DMS53 treated with DMSO at 0.1 percent for 48 hours (cell line): ENCODE data around the gene DMRTC2.
A peak's percentile ranks its signal among the peaks of the same experiment; 100 is the strongest.

Source experiments
- DNase-seq: peaks from one replicate; lab custom pipeline; 2025; ENCODE audit not compliant: unreplicated experiment; lab: John Stamatoyannopoulos, UW

DMRTC2 gene

GRCh38 chr19:41845001-41845050, at the start of gene DMRTC2:
Gene DMRTC2, plus strand, starts transcription at chr19:41845042. Its CDS starts 2,387 bp downstream, at chr19:41847429.
- DNase-seq: no peak

GRCh38 chr19:41796362-41796761, 48.5 kb upstream of the DMRTC2 start, which contains the start of gene CEACAM3:
Gene CEACAM3, plus strand, starts transcription at chr19:41796587. Its CDS starts 91 bp downstream, at chr19:41796678.
- DNase-seq: no peak

- DNase-seq: no peak
These were observed 47.9 kb upstream of the DMRTC2 start for GRCh38 chr19:41796901-41797300.

- peak; percentile 87 for DNase-seq
These were observed 45.3 kb upstream of the DMRTC2 start for GRCh38 chr19:41799444-41800000.

- no peak for DNase-seq
These were observed 43.8 kb upstream of the DMRTC2 start for GRCh38 chr19:41801031-41801430.

GRCh38 chr19:41801792-41802211, 43.0 kb upstream of the DMRTC2 start:
- DNase-seq: no peak

- no peak for DNase-seq
These were observed 42.1 kb upstream of the DMRTC2 start for GRCh38 chr19:41802770-41803169.

- DNase-seq: no peak
These were observed 40.5 kb upstream of the DMRTC2 start for GRCh38 chr19:41804336-41804735.

- no peak for DNase-seq
These were observed 37.7 kb upstream of the DMRTC2 start for GRCh38 chr19:41807176-41807575.

GRCh38 chr19:41808663-41809566, 35.9 kb upstream of the DMRTC2 start:
- no peak for DNase-seq

GRCh38 chr19:41810301-41810700, 34.5 kb upstream of the DMRTC2 start:
- no peak for DNase-seq

- no peak for DNase-seq
These were observed 33.8 kb upstream of the DMRTC2 start for GRCh38 chr19:41811036-41811435.

- DNase-seq: no peak
These were observed 32.9 kb upstream of the DMRTC2 start for GRCh38 chr19:41811981-41812380.

- no peak for DNase-seq
These were observed 30.9 kb upstream of the DMRTC2 start for GRCh38 chr19:41813911-41814310.

GRCh38 chr19:41815301-41815700, 29.5 kb upstream of the DMRTC2 start:
- no peak for DNase-seq

- no peak for DNase-seq
These were observed 28.1 kb upstream of the DMRTC2 start for GRCh38 chr19:41816761-41817160.

- DNase-seq: peak; percentile 87
These were observed 23.7 kb upstream of the DMRTC2 start for GRCh38 chr19:41821003-41821735.

- no peak for DNase-seq
These were observed 6.7 kb upstream of the DMRTC2 start for GRCh38 chr19:41837981-41838708.

GRCh38 chr19:41839211-41839610, 5.6 kb upstream of the DMRTC2 start:
- no peak for DNase-seq

GRCh38 chr19:41843371-41843770, 1.5 kb upstream of the DMRTC2 start:
- DNase-seq: no peak

GRCh38 chr19:41844601-41845000, 241 bp upstream of the DMRTC2 start, which contains the start of gene LYPD4:
Gene LYPD4, minus strand, starts transcription at chr19:41844683. Its CDS starts 5,398 bp downstream, at chr19:41839285.
- DNase-seq: peak; percentile 25
